Raji (cell line): ENCODE results near the gene MYRIP.

ENCODE experiments used
- POLR2A ChIP-seq: IDR thresholded peaks from 2 replicates; pipeline ENCODE4 v1.6.1; 2011; ENCODE audit warnings: low read depth, low read length, control low read depth; ENCODE audit not compliant: insufficient read depth

The MYRIP gene

GRCh38 chr3:40249168-40249567 is 439.8 kb downstream of the MYRIP start:
- no peak for TF ChIP-seq POLR2A

GRCh38 chr3:40254491-40254890 is 445.1 kb downstream of the MYRIP start:
- no peak for TF ChIP-seq POLR2A

GRCh38 chr3:40254891-40255290 is 445.5 kb downstream of the MYRIP start:
- no peak for TF ChIP-seq POLR2A

- TF ChIP-seq POLR2A, result no peak
Measured at GRCh38 chr3:40255532-40255931, 446.1 kb downstream of the MYRIP start.

- no peak for TF ChIP-seq POLR2A
Measured at GRCh38 chr3:40258064-40258463, 448.7 kb downstream of the MYRIP start.

- TF ChIP-seq POLR2A, result no peak
Measured at GRCh38 chr3:40258555-40258954, 449.1 kb downstream of the MYRIP start.

- TF ChIP-seq POLR2A, result no peak
Measured at GRCh38 chr3:40262331-40262730, 452.9 kb downstream of the MYRIP start.

- TF ChIP-seq POLR2A, result no peak
Measured at GRCh38 chr3:40264451-40264850, 455.0 kb downstream of the MYRIP start.

- TF ChIP-seq POLR2A, result no peak
Measured at GRCh38 chr3:40265181-40265580, 455.8 kb downstream of the MYRIP start.

- no peak for TF ChIP-seq POLR2A
Measured at GRCh38 chr3:40267937-40268724, 458.7 kb downstream of the MYRIP start.

GRCh38 chr3:40268802-40269524 is 459.6 kb downstream of the MYRIP start:
- no peak for TF ChIP-seq POLR2A

- TF ChIP-seq POLR2A, result no peak
Measured at GRCh38 chr3:40278791-40279190, 469.4 kb downstream of the MYRIP start.

- TF ChIP-seq POLR2A, result no peak
Measured at GRCh38 chr3:40281995-40282394, 472.6 kb downstream of the MYRIP start.

GRCh38 chr3:40287248-40287647 is 477.8 kb downstream of the MYRIP start:
- TF ChIP-seq POLR2A, result no peak

GRCh38 chr3:40290396-40290795 is 481.0 kb downstream of the MYRIP start:
- TF ChIP-seq POLR2A, result no peak

- TF ChIP-seq POLR2A, result no peak
Measured at GRCh38 chr3:40291471-40291870, 482.1 kb downstream of the MYRIP start.
